ENCODE results near the gene LSAMP. TPM values are rescaled to one million over a fixed set of nuclear protein-coding genes. Genes with fewer than 3 reads are reported as not detected.
"Not testable (repeated sequence)": the region's sequence is repeated elsewhere in the genome, so short reads cannot be mapped to it uniquely, and the experiment has no call there.

Gene LSAMP
- total RNA-seq, 4 donors from 2014 or later = 4.3 to 5.2 (median 5.0) TPM

DNA sequence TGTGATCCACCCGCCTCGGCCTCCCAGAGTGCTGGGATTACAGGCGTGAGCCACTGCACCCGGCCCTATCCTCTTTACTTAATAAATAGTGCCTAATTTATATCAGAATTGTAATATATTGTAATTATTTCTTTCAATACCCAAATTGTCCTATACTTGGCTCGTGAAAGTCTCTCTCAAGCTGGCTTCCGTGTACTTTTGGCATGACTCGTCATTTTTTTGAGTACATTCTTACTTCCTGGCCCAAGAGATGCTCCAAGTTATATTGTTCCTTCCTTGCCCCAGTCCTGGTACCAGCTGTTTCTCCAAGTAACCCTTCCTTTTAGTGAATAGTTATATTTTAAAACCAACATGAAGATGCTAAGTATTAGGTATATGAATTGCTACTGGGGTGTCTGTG is 366.7 kb downstream of the LSAMP start:
- H3K27me3 ChIP-seq = no peaks in the 10 kb centered on the region
- WGBS = 88% methylated on average over 7 of the region's 7 CpGs
- TF ChIP-seq POLR2AphosphoS5 (IDR thresholded peaks at IDR 0.05) (no peak), EP300 (IDR thresholded peaks at IDR 0.05) (no peak), POLR2A (IDR thresholded peaks at IDR 0.05) (no peak)
- TF ChIP-seq, protein P1, sequence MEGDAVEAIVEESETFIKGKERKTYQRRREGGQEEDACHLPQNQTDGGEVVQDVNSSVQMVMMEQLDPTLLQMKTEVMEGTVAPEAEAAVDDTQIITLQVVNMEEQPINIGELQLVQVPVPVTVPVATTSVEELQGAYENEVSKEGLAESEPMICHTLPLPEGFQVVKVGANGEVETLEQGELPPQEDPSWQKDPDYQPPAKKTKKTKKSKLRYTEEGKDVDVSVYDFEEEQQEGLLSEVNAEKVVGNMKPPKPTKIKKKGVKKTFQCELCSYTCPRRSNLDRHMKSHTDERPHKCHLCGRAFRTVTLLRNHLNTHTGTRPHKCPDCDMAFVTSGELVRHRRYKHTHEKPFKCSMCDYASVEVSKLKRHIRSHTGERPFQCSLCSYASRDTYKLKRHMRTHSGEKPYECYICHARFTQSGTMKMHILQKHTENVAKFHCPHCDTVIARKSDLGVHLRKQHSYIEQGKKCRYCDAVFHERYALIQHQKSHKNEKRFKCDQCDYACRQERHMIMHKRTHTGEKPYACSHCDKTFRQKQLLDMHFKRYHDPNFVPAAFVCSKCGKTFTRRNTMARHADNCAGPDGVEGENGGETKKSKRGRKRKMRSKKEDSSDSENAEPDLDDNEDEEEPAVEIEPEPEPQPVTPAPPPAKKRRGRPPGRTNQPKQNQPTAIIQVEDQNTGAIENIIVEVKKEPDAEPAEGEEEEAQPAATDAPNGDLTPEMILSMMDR (IDR thresholded peaks at IDR 0.05) = no peak
- DNase-seq (ENCODE audit: low spot score in 2 of 2) = no peak
- no peak overlapping the region for H3K27ac ChIP-seq
- H3K36me3 ChIP-seq = no peaks in the 10 kb centered on the region
- no peak overlapping the region for H3K4me3 ChIP-seq
- no peaks in the 10 kb centered on the region for H3K4me1 ChIP-seq
- no peaks in the 10 kb centered on the region for H3K9me3 ChIP-seq

DNA sequence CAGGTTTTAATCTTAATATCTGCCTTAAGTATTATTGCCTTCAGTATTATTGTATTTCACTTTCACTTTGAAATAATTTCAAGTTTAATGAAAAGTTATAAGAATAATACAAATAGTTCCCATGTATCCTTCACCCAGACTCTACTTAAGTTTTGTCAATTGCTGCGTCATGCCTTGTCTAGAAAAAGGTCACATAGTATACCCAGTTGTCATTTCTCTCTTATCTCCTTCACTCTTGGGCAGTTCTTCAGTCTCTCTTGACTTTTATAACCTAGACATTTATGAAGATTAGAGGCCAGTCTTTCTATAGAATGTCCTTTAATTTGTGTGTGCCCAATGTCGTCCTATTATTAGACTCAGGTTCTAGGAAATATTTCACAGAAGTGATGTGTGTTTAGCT is 367.7 kb downstream of the LSAMP start:
- TF ChIP-seq, protein P1 (IDR thresholded peaks at IDR 0.05) = no peak
- TF ChIP-seq EP300 (IDR thresholded peaks at IDR 0.05) = no peak
- TF ChIP-seq POLR2A (IDR thresholded peaks at IDR 0.05) = no peak
- no peak for TF ChIP-seq POLR2AphosphoS5 (IDR thresholded peaks at IDR 0.05)
- 92% methylated on average over 2 of the region's 2 CpGs for WGBS
- no peaks in the 10 kb centered on the region for H3K27me3 ChIP-seq

DNA sequence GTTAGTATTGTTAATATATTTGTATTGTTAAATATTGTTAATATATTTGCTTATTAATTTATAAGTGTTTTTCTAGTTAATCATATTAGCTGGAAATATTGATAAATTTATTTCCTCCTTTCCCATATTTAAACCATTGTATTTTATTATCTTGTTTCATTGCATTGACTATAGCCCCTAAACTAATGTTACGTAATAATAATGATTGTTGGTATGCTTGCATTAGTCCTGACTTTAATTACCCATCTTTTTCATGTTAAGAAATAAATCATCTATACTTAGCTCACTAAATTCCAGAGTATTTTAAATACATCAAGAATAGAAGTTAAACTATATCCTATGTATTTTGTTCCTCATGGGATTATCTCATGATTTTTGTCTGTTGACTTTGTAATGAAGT is 368.2 kb downstream of the LSAMP start:
- Histone ChIP-seq H3K27me3 (no peaks in the 10 kb centered on the region), H3K36me3 (no peaks in the 10 kb centered on the region), H3K9me3 (no peaks in the 10 kb centered on the region), H3K4me1 (no peaks in the 10 kb centered on the region), H3K4me3 (no peak overlapping the region), H3K27ac (no peak overlapping the region)
- WGBS = 96% methylated on average over 1 of the region's 1 CpG
- DNase-seq (ENCODE audit: low spot score in 2 of 2) = no peak
- TF ChIP-seq, protein P1 (IDR thresholded peaks at IDR 0.05) = no peak
- TF ChIP-seq POLR2A (IDR thresholded peaks at IDR 0.05) (no peak), POLR2AphosphoS5 (IDR thresholded peaks at IDR 0.05) (no peak), EP300 (IDR thresholded peaks at IDR 0.05) (no peak)

More for the DNA sequence above, 367.7 kb downstream of the LSAMP start:
- DNase-seq (ENCODE audit: low spot score in 2 of 2) = no peak
- no peaks in the 10 kb centered on the region for H3K4me1 ChIP-seq
- H3K27ac ChIP-seq = no peak overlapping the region
- H3K4me3 ChIP-seq = no peak overlapping the region
- H3K9me3 ChIP-seq = no peaks in the 10 kb centered on the region
- no peaks in the 10 kb centered on the region for H3K36me3 ChIP-seq

DNA sequence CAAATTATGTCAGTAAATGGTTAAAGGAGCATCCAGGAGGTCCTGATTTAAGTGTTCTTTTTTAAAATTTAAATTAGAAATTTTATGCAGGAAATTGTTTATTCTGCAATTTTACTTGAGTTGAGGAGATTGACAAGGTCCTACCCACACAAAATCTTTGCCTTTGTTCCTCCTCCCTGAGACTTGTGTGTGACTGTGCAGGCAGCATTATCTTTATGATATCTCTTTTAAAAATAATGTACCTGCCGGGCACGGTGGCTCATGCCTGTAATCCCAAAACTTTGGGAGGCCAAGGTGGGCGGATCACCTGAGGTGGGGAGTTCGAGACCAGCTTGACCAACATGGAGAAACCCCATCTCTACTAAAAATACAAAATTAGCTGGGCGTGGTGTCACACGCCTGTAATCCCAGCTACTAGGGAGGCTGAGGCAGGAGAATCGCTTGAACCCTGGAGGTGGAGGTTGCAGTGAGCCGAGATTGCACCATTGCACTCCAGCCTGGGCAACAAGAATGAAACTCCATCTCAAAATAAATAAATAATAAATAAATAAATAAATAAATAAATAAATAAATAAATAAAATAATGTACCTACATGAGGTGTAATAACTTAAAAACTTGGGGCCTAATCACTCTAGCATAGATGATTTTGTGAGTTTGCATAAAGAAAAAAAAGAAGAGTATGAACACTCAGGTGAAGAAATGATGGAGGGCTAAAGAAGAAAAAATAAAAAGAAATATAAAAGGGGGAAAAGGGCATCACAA is 374.6 kb downstream of the LSAMP start:
- not testable (repeated sequence) for H3K4me1 ChIP-seq; H3K9me3 ChIP-seq; DNase-seq (ENCODE audit: low spot score in 2 of 2); H3K27ac ChIP-seq; H3K27me3 ChIP-seq; H3K4me3 ChIP-seq; H3K36me3 ChIP-seq
- 80% methylated on average over 8 of the region's 8 CpGs for whole genome bisulfite sequencing

DNA sequence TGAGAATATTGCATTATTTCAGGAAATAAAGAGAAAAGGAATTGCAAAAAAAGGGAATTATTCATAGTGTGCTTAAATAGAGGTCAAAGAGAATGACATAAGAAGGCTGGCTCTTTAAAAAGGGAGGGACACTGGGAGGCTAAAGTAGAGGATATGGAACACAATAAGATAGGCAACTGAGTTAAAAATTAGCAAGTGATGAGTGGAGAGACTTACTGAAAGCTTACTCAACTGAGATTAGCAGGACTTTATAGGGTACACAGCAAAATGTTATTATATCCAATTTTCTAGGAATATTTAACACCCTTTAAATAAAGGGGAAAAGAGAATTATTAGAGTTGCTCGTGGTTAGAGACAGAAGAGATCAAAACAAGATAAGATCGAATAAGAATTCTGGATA is 375.2 kb downstream of the LSAMP start:
- Histone ChIP-seq H3K4me3 (no peak overlapping the region), H3K36me3 (no peaks in the 10 kb centered on the region), H3K27ac (no peak overlapping the region), H3K9me3 (no peaks in the 10 kb centered on the region), H3K27me3 (no peaks in the 10 kb centered on the region), H3K4me1 (no peaks in the 10 kb centered on the region)
- TF ChIP-seq POLR2A (IDR thresholded peaks at IDR 0.05) (no peak), POLR2AphosphoS5 (IDR thresholded peaks at IDR 0.05) (no peak), EP300 (IDR thresholded peaks at IDR 0.05) (no peak)
- TF ChIP-seq, protein P1 (IDR thresholded peaks at IDR 0.05) = no peak
- 73% methylated on average over 2 of the region's 2 CpGs for WGBS
- no peak for DNase-seq (ENCODE audit: low spot score in 2 of 2)
